Endothelial cell of umbilical vein (primary cell): Measurements from ENCODE around the gene RUNX2. TPM values are rescaled to one million over a fixed set of nuclear protein-coding genes. Genes with fewer than 3 reads are reported as not detected.

Experiments used
- BruUV-seq: library from RNA; stranded (reverse); fragments of 400-500 nt; replicated peaks from 2 replicates; lab custom pipeline; 2021; lab: Mats Ljungman, UMichigan
- CTCF ChIA-PET: fragments of 300-600, 350-600 bp; sonication (Branson Sonifier 250); formaldehyde crosslinking; loops from one replicate; lab custom pipeline; 2021; ENCODE audit warnings: antibody characterized with exemption, inconsistent platforms; lab: Charles Lee
- POLR2A ChIA-PET: fragments of 300-600, 350-600 bp; sonication (Branson Sonifier 250); formaldehyde crosslinking; loops from one replicate; lab custom pipeline; 2021; ENCODE audit warnings: antibody characterized with exemption, inconsistent platforms; lab: Charles Lee
- DNase-seq: peaks from one replicate; pipeline ENCODE4 v3.0.0-alpha.2; 2011; ENCODE audit warnings: low read depth, low spot score
- FAIRE-seq: peaks from 2 replicates; lab custom pipeline; 2011; peaks lifted over from hg19 to GRCh38; lab: Jason Lieb, UNC
- H2AFZ ChIP-seq: 2 replicates; pipeline ENCODE4 v1.6.0; 2012; ENCODE audit warnings: low read depth, low read length, control low read depth, inconsistent platforms
- H3K27ac ChIP-seq: 2 replicates; pipeline ENCODE4 v1.5.1; 2011; ENCODE audit warnings: low read depth, mild to moderate bottlenecking, control low read depth, low read length, moderate library complexity; ENCODE audit not compliant: insufficient read depth
- H3K27me3 ChIP-seq, 2 experiments: 2 replicates each; pipeline versions ENCODE4 v1.6.0 to v1.6.1; 2011; ENCODE audit warnings: low read length in 2 of 2, mixed read lengths in 1 of 2; ENCODE audit not compliant: control insufficient read depth in 2 of 2, insufficient read depth in 2 of 2
- H3K36me3 ChIP-seq, 2 experiments: 2 replicates in 1 of 2; 3 replicates in 1 of 2; pipeline ENCODE4 v1.5.1; 2011; ENCODE audit warnings: low read length in 2 of 2, mild to moderate bottlenecking in 1 of 2, moderate library complexity in 1 of 2; ENCODE audit not compliant: control insufficient read depth in 2 of 2, insufficient read depth in 2 of 2; ENCODE audit errors: extremely low read depth in 1 of 2
- H3K4me1 ChIP-seq: 3 replicates; pipeline ENCODE4 v1.5.1; 2011; ENCODE audit warnings: mild to moderate bottlenecking, low read length; ENCODE audit not compliant: control insufficient read depth, insufficient read depth; ENCODE audit errors: extremely low read depth
- H3K4me2 ChIP-seq: 2 replicates; pipeline ENCODE4 v1.6.1; 2011; ENCODE audit warnings: low read length, control low read depth, mixed read lengths; ENCODE audit not compliant: insufficient read depth
- H3K4me3 ChIP-seq, 3 experiments: fragments of 200-600 bp in 1 of 3; sonication (generic), shearing (Covaris generic) in 1 of 3; replicated peaks in 1 of 3; 2 replicates each; pipeline ENCODE4 v1.5.1; 2011 to 2016; ENCODE audit warnings: control low read depth in 3 of 3, low read length in 3 of 3, mild to moderate bottlenecking in 2 of 3, inconsistent platforms in 1 of 3, low read depth in 1 of 3, moderate library complexity in 1 of 3; ENCODE audit not compliant: insufficient read depth in 1 of 3
- H3K79me2 ChIP-seq: 2 replicates; pipeline ENCODE4 v1.6.0; 2012; ENCODE audit warnings: low read length, inconsistent platforms; ENCODE audit not compliant: control insufficient read depth, insufficient read depth
- H3K9ac ChIP-seq: replicated peaks from 2 replicates; pipeline ENCODE3; 2011; ENCODE audit warnings: low read length, control low read depth; ENCODE audit not compliant: insufficient read depth; ENCODE audit errors: extremely low read depth
- H3K9me1 ChIP-seq: replicated peaks from 3 replicates; pipeline ENCODE4 v1.6.0; 2011; ENCODE audit warnings: mild to moderate bottlenecking, low read length; ENCODE audit not compliant: control insufficient read depth, insufficient read depth; ENCODE audit errors: extremely low read depth
- H3K9me3 ChIP-seq: replicated peaks from 2 replicates; pipeline ENCODE4 v1.5.1; 2012; ENCODE audit warnings: low read length, inconsistent platforms; ENCODE audit not compliant: control insufficient read depth, insufficient read depth
- H4K20me1 ChIP-seq: replicated peaks from 2 replicates; pipeline ENCODE3; 2011; ENCODE audit warnings: mild to moderate bottlenecking, low read length; ENCODE audit not compliant: control insufficient read depth, insufficient read depth; ENCODE audit errors: extremely low read depth
- EZH2 ChIP-seq: IDR thresholded peaks from 2 replicates; pipeline ENCODE4 v1.6.1; 2012; ENCODE audit warnings: borderline replicate concordance, low read depth, mild to moderate bottlenecking, moderate library complexity, low read length, inconsistent platforms; ENCODE audit not compliant: severe bottlenecking
- FOS ChIP-seq: IDR thresholded peaks from 2 replicates; pipeline ENCODE4 v1.6.1; 2011; ENCODE audit warnings: mild to moderate bottlenecking, low read length, moderate library complexity, borderline replicate concordance; ENCODE audit not compliant: insufficient read depth
- GATA2 ChIP-seq: IDR thresholded peaks from 2 replicates; pipeline ENCODE4 v1.7.0; 2011; ENCODE audit warnings: low read depth, mild to moderate bottlenecking, moderate library complexity, mixed read lengths, low read length; ENCODE audit not compliant: insufficient read length, insufficient read depth
- JUN ChIP-seq: IDR thresholded peaks from 2 replicates; pipeline ENCODE4 v1.6.1; 2011; ENCODE audit warnings: borderline replicate concordance, low read depth; ENCODE audit not compliant: insufficient read length, insufficient read depth
- MYC ChIP-seq: IDR thresholded peaks from one replicate; pipeline ENCODE4 v1.6.1; 2011; ENCODE audit warnings: mild to moderate bottlenecking, low read depth, low read length
- POLR2A ChIP-seq: IDR thresholded peaks from 2 replicates; pipeline ENCODE4 v1.6.1; 2012; ENCODE audit warnings: low read depth, mild to moderate bottlenecking, control low read depth, low read length
- POLR2AphosphoS5 ChIP-seq: IDR thresholded peaks from 2 replicates; pipeline ENCODE4 v1.6.1; 2012; ENCODE audit warnings: low read depth, mild to moderate bottlenecking, control low read depth, low read length, moderate library complexity; ENCODE audit not compliant: insufficient read depth
- dilution Hi-C: fragments of 300-500 bp; cut with MboI; formaldehyde crosslinking; loops from one replicate; pipeline ENCODE4 v1.15.0; 2019; ENCODE audit warnings: low sequenced_read_pairs; ENCODE audit not compliant: extremely low pct_ligation_motif_present
- intact Hi-C: fragments of 100-400 bp; cut with micrococcal nuclease; formaldehyde crosslinking; loops from one replicate; pipeline ENCODE4 v1.10.0; 2022
- polyA plus RNA-seq, 4 experiments: library from polyadenylated mRNA; depleted of rRNA in 3 of 4; stranded (reverse) in 3 of 4; unstranded in 1 of 4; fragments of >200 nt; gene quantifications; 2 replicates each; pipeline versions ENCODE4 v1.2.1 to v1.2.3, GENCODE V29; 2011 to 2012; ENCODE audit warnings: missing spikeins in 1 of 4
- total RNA-seq: library from RNA; stranded (reverse); gene quantifications from 2 replicates; pipeline ENCODE4 v1.2.3, GENCODE V29; 2021
- TF ChIP-seq, protein P1 (sequence below), 2 donors: IDR thresholded peaks; 1 replicate in 1 of 2; 2 replicates in 1 of 2; pipeline ENCODE4 v1.5.1; 2011; ENCODE audit warnings: low read length in 2 of 2, mild to moderate bottlenecking in 2 of 2, moderate library complexity in 2 of 2, control low read depth in 1 of 2, inconsistent platforms in 1 of 2, low read depth in 1 of 2; ENCODE audit not compliant: insufficient read depth in 1 of 2; ENCODE audit errors: extremely low read depth in 1 of 2
- TF ChIP-seq, protein P2 (sequence below): IDR thresholded peaks from 2 replicates; pipeline ENCODE4 v1.6.1; 2011; ENCODE audit not compliant: insufficient read depth, insufficient read length

RUNX2 gene
- total and polyA plus RNA-seq, 2 donors (not counting 3 experiments of a cell fraction or from before 2014, with no cell fraction given), result 0.06 TPM; not detected in 1

DNA sequence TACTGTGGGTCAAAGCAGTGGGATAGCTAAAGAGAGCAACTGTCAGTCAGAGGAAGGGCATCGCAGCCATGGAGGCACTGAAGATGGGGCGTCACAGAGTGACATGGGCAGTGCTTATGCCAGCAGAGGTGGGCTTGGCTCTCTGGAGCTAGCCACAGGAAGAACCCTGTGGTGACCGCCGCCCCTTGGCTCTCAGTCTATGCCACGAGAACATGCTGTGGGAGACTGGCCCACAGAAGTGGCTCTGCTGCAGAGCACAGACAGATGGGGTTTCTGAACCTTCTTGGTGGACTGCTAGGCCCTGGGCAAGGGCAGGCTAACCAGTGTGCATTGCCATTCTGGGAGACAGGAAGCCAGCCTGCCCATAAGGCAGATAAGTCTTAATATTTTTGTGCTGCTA lies 339.6 kb downstream of the RUNX2 start:
- DNase-seq, result no peak
- Histone ChIP-seq H3K27me3 (peaks cover 5 to 6% of the 10 kb centered on the region in 2 experiments), H3K9me1 (no peaks in the 10 kb centered on the region), H3K9me3 (no peaks in the 10 kb centered on the region), H3K27ac (no peak overlapping the region), H3K79me2 (no peaks in the 10 kb centered on the region), H3K36me3 (no peaks in the 10 kb centered on the region), H3K4me2 (no peak overlapping the region), H2AFZ (no peak overlapping the region), H4K20me1 (no peaks in the 10 kb centered on the region), H3K4me1 (peaks cover 8% of the 10 kb centered on the region), H3K9ac (no peak overlapping the region), H3K4me3 (no peak overlapping the region)
- POLR2A ChIA-PET, result no interaction called here
- no TSS peak for BruUV-seq
- FAIRE-seq, result no peak
- dilution Hi-C loops (no loop called here), intact Hi-C loops (no loop called here)
- CTCF ChIA-PET, result no interaction called here
- TF ChIP-seq FOS, result no peak
- TF ChIP-seq POLR2A, result no peak
- TF ChIP-seq EZH2, result no peak
- TF ChIP-seq GATA2, result no peak
- TF ChIP-seq POLR2AphosphoS5, result no peak
- TF ChIP-seq JUN, result no peak
- TF ChIP-seq, protein P1, sequence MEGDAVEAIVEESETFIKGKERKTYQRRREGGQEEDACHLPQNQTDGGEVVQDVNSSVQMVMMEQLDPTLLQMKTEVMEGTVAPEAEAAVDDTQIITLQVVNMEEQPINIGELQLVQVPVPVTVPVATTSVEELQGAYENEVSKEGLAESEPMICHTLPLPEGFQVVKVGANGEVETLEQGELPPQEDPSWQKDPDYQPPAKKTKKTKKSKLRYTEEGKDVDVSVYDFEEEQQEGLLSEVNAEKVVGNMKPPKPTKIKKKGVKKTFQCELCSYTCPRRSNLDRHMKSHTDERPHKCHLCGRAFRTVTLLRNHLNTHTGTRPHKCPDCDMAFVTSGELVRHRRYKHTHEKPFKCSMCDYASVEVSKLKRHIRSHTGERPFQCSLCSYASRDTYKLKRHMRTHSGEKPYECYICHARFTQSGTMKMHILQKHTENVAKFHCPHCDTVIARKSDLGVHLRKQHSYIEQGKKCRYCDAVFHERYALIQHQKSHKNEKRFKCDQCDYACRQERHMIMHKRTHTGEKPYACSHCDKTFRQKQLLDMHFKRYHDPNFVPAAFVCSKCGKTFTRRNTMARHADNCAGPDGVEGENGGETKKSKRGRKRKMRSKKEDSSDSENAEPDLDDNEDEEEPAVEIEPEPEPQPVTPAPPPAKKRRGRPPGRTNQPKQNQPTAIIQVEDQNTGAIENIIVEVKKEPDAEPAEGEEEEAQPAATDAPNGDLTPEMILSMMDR (IDR thresholded peaks at IDR 0.05; ENCODE audit: extremely low read depth in 1 of 2, insufficient read depth in 1 of 2, low read depth in 1 of 2, low read length in 2 of 2), result no peak
- TF ChIP-seq, protein P2, sequence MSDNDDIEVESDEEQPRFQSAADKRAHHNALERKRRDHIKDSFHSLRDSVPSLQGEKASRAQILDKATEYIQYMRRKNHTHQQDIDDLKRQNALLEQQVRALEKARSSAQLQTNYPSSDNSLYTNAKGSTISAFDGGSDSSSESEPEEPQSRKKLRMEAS, result no peak
- no peak for TF ChIP-seq MYC
